Measurements from ENCODE around the gene PGM5.

DNA sequence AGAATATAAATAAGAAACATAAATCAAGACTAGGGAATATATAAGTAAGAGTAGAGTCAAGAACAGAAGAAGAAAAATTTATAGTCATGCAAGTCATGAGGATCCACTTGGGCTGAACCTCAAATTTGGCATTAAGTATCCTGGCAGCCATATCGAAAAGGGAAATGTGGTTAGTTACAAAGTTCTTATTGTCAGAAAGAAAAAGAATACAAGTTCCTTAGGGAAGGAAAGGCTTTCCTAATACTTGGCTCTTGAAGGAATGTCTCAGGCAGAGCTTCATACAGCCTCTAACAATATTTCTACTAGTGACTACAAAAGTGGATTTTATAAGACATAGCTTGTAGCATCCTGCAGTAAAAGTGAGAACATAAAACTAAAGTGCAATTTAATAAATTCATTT lies 138.8 kb downstream of the PGM5 start:
- TF ChIP-seq CTCF (IDR thresholded peaks at IDR 0.05) (no peak), RORB (CRISPR knock-in tag; IDR thresholded peaks at IDR 0.05) (no peak)
